ENCODE data around the gene MARCHF4. TPM values are rescaled to one million over a fixed set of nuclear protein-coding genes. Genes with fewer than 3 reads are reported as not detected.

The MARCHF4 gene
- total RNA-seq, 3 donors from 2014 or later = not detected

Other genes with a start within 250 kb of the MARCHF4 start
- gene SMARCAL1, start 40.0 kb upstream of the MARCHF4 start, total RNA-seq = 10 to 100 TPM; 18.2 to 21.9 (median 19.9) TPM
- gene RPL37A, start 126.4 kb upstream of the MARCHF4 start, total RNA-seq = 1,000 to 10,000 TPM; 4,221 to 4,335 (median 4,249) TPM